ENCODE results near the gene ABHD13.
"Not testable (repeated sequence)": the region's sequence is repeated elsewhere in the genome, so short reads cannot be mapped to it uniquely, and the experiment has no call there.

Gene ABHD13

GRCh38 chr13:108227651-108228272 lies 9.6 kb downstream of the ABHD13 start:
- no peaks in the 10 kb centered on the region for H3K27me3 Mint-ChIP-seq
- no peak for DNase-seq (ENCODE audit: low spot score in 2 of 2)
- peaks cover 14% of the 10 kb centered on the region for H3K36me3 Mint-ChIP-seq (ENCODE audit: insufficient read depth)
- ATAC-seq (replicated peaks; ENCODE audit: extremely low read depth, poor library complexity, severe bottlenecking): no peak
- no peaks in the 10 kb centered on the region for H3K9me3 Mint-ChIP-seq
- H3K27ac Mint-ChIP-seq (ENCODE audit: low read depth): no peak overlapping the region
- peaks cover 47% of the 10 kb centered on the region for H3K4me1 Mint-ChIP-seq
- no peak overlapping the region for H3K4me3 Mint-ChIP-seq

GRCh38 chr13:108230377-108230776 lies 12.2 kb downstream of the ABHD13 start:
- ATAC-seq (replicated peaks; ENCODE audit: extremely low read depth, poor library complexity, severe bottlenecking): no peak
- Mint-ChIP-seq H3K27ac (ENCODE audit: low read depth) (no peak overlapping the region), H3K27me3 (no peaks in the 10 kb centered on the region), H3K9me3 (no peaks in the 10 kb centered on the region), H3K36me3 (ENCODE audit: insufficient read depth) (peaks cover 10% of the 10 kb centered on the region), H3K4me1 (peaks cover 31% of the 10 kb centered on the region), H3K4me3 (no peak overlapping the region)
- DNase-seq (ENCODE audit: low spot score in 2 of 2): no peak

GRCh38 chr13:108249150-108249549 lies 31.0 kb downstream of the ABHD13 start:
- H3K9me3 Mint-ChIP-seq: peaks cover 21% of the 10 kb centered on the region
- no peak overlapping the region for H3K4me3 Mint-ChIP-seq
- peaks cover 4% of the 10 kb centered on the region for H3K4me1 Mint-ChIP-seq
- no peaks in the 10 kb centered on the region for H3K36me3 Mint-ChIP-seq (ENCODE audit: insufficient read depth)
- no peak overlapping the region for H3K27ac Mint-ChIP-seq (ENCODE audit: low read depth)
- H3K27me3 Mint-ChIP-seq: no peaks in the 10 kb centered on the region
- ATAC-seq (replicated peaks; ENCODE audit: extremely low read depth, poor library complexity, severe bottlenecking) (no peak), DNase-seq (ENCODE audit: low spot score in 2 of 2) (no peak)

GRCh38 chr13:108257248-108257647 lies 39.1 kb downstream of the ABHD13 start:
- Mint-ChIP-seq H3K9me3 (no peaks in the 10 kb centered on the region), H3K4me3 (no peak overlapping the region), H3K36me3 (ENCODE audit: insufficient read depth) (no peaks in the 10 kb centered on the region), H3K27ac (ENCODE audit: low read depth) (no peak overlapping the region), H3K27me3 (no peaks in the 10 kb centered on the region), H3K4me1 (no peaks in the 10 kb centered on the region)
- ATAC-seq (replicated peaks; ENCODE audit: extremely low read depth, poor library complexity, severe bottlenecking) (no peak), DNase-seq (ENCODE audit: low spot score in 2 of 2) (no peak)

GRCh38 chr13:108263621-108264355 lies 45.6 kb downstream of the ABHD13 start:
- DNase-seq (ENCODE audit: low spot score in 2 of 2) (no peak), ATAC-seq (replicated peaks; ENCODE audit: extremely low read depth, poor library complexity, severe bottlenecking) (no peak)
- Mint-ChIP-seq H3K36me3 (ENCODE audit: insufficient read depth) (no peaks in the 10 kb centered on the region), H3K27me3 (no peaks in the 10 kb centered on the region), H3K4me1 (peaks cover 5% of the 10 kb centered on the region), H3K9me3 (no peaks in the 10 kb centered on the region), H3K4me3 (no peak overlapping the region), H3K27ac (ENCODE audit: low read depth) (no peak overlapping the region)

GRCh38 chr13:108266321-108266990 lies 48.3 kb downstream of the ABHD13 start:
- Mint-ChIP-seq H3K4me1 (peaks cover 26% of the 10 kb centered on the region), H3K4me3 (no peak overlapping the region), H3K27me3 (no peaks in the 10 kb centered on the region), H3K27ac (ENCODE audit: low read depth) (peak overlapping the region; percentile 16), H3K36me3 (ENCODE audit: insufficient read depth) (no peaks in the 10 kb centered on the region), H3K9me3 (no peaks in the 10 kb centered on the region)
- DNase-seq (ENCODE audit: low spot score in 2 of 2) (no peak), ATAC-seq (replicated peaks; ENCODE audit: extremely low read depth, poor library complexity, severe bottlenecking) (no peak)

GRCh38 chr13:108267347-108267746 lies 49.2 kb downstream of the ABHD13 start:
- H3K9me3 Mint-ChIP-seq: no peaks in the 10 kb centered on the region
- no peaks in the 10 kb centered on the region for H3K36me3 Mint-ChIP-seq (ENCODE audit: insufficient read depth)
- DNase-seq (ENCODE audit: low spot score in 2 of 2) (no peak), ATAC-seq (replicated peaks; ENCODE audit: extremely low read depth, poor library complexity, severe bottlenecking) (no peak)
- no peak overlapping the region for H3K27ac Mint-ChIP-seq (ENCODE audit: low read depth)
- H3K27me3 Mint-ChIP-seq: no peaks in the 10 kb centered on the region
- peaks cover 26% of the 10 kb centered on the region for H3K4me1 Mint-ChIP-seq
- H3K4me3 Mint-ChIP-seq: no peak overlapping the region

- not testable (repeated sequence) for ATAC-seq (replicated peaks; ENCODE audit: extremely low read depth, poor library complexity, severe bottlenecking); H3K27ac Mint-ChIP-seq (ENCODE audit: low read depth); DNase-seq (ENCODE audit: low spot score in 2 of 2); H3K27me3 Mint-ChIP-seq; H3K4me3 Mint-ChIP-seq; H3K36me3 Mint-ChIP-seq (ENCODE audit: insufficient read depth); H3K9me3 Mint-ChIP-seq
- H3K4me1 Mint-ChIP-seq: peaks cover 26% of the 10 kb centered on the region
Observed at GRCh38 chr13:108267855-108268254, 49.7 kb downstream of the ABHD13 start.

- Mint-ChIP-seq H3K9me3 (no peaks in the 10 kb centered on the region), H3K27me3 (no peaks in the 10 kb centered on the region), H3K4me1 (peaks cover 26% of the 10 kb centered on the region), H3K36me3 (ENCODE audit: insufficient read depth) (no peaks in the 10 kb centered on the region), H3K27ac (ENCODE audit: low read depth) (peak overlapping the region; percentile 88), H3K4me3 (no peak overlapping the region)
- DNase-seq (ENCODE audit: low spot score in 2 of 2): no peak
- no peak for ATAC-seq (replicated peaks; ENCODE audit: extremely low read depth, poor library complexity, severe bottlenecking)
Observed at GRCh38 chr13:108268466-108269112, 50.4 kb downstream of the ABHD13 start.

GRCh38 chr13:108269601-108270328 lies 51.6 kb downstream of the ABHD13 start, which contains the start of gene TNFSF13B:
Gene TNFSF13B (plus strand): TSS chr13:108269718. CDS start chr13:108269896, 178 bp downstream.
- ATAC-seq (replicated peaks; ENCODE audit: extremely low read depth, poor library complexity, severe bottlenecking) (peak; percentile 60), DNase-seq (ENCODE audit: low spot score in 2 of 2) (peak in 1 of 2 donors; percentile 11)
- Mint-ChIP-seq H3K36me3 (ENCODE audit: insufficient read depth) (no peaks in the 10 kb centered on the region), H3K27me3 (no peaks in the 10 kb centered on the region), H3K4me1 (peaks cover 26% of the 10 kb centered on the region), H3K9me3 (no peaks in the 10 kb centered on the region), H3K27ac (ENCODE audit: low read depth) (peak within 1 kb of the TSS; percentile 88), H3K4me3 (peak within 1 kb of the TSS; percentile 73)

- Mint-ChIP-seq H3K36me3 (ENCODE audit: insufficient read depth) (no peaks in the 10 kb centered on the region), H3K9me3 (no peaks in the 10 kb centered on the region), H3K4me3 (peak overlapping the region; percentile 73), H3K4me1 (peaks cover 26% of the 10 kb centered on the region), H3K27ac (ENCODE audit: low read depth) (peak overlapping the region; percentile 88), H3K27me3 (no peaks in the 10 kb centered on the region)
- DNase-seq (ENCODE audit: low spot score in 2 of 2) (no peak), ATAC-seq (replicated peaks; ENCODE audit: extremely low read depth, poor library complexity, severe bottlenecking) (no peak)
Observed at GRCh38 chr13:108270442-108270841, 52.2 kb downstream of the ABHD13 start.

- ATAC-seq (replicated peaks; ENCODE audit: extremely low read depth, poor library complexity, severe bottlenecking): no peak
- no peak overlapping the region for H3K27ac Mint-ChIP-seq (ENCODE audit: low read depth)
- H3K4me3 Mint-ChIP-seq: no peak overlapping the region
Observed at GRCh38 chr13:108272333-108272732, 54.1 kb downstream of the ABHD13 start.

More at GRCh38 chr13:108272333-108272732, 54.1 kb downstream of the ABHD13 start:
- Mint-ChIP-seq H3K27me3 (no peaks in the 10 kb centered on the region), H3K9me3 (no peaks in the 10 kb centered on the region), H3K4me1 (peaks cover 21% of the 10 kb centered on the region), H3K36me3 (ENCODE audit: insufficient read depth) (no peaks in the 10 kb centered on the region)
- DNase-seq (ENCODE audit: low spot score in 2 of 2): no peak
